C4-2B (cell line): Measurements from ENCODE around the gene TNRC6A.
"Not testable (repeated sequence)": the region's sequence is repeated elsewhere in the genome, so short reads cannot be mapped to it uniquely, and the experiment has no call there.

Experiments
- H3K27ac ChIP-seq: fragments of 450-650 bp; 2 replicates; pipeline ENCODE4 v1.5.1; 2017
- ZFX ChIP-seq: fragments of 450-650 bp; IDR thresholded peaks from 2 replicates; pipeline ENCODE4 v1.6.1; 2017
- TF ChIP-seq, protein P1 (sequence below): fragments of 450-650 bp; conservative IDR thresholded peaks from 2 replicates; pipeline ENCODE4 v1.5.1; 2017; ENCODE audit warnings: mild to moderate bottlenecking

Gene TNRC6A

DNA sequence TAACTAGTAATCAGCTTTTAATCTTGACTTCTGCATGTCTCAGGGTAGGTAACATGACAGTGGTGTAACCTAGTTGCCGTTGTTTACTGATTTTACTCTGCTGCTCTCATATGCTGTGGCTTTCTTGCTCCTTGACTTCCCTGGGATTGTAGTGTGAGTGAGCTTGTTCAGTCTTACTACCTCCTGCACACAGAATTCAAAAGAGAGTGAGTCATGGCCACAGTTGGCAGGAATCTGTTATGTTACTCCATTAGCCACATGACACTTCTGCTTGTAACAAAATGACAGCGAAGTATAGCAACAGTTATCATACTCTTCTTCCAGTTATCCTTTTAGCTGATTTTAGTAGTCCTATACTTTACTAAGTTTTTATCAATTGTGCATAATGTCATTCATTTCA lies 18.8 kb downstream of the TNRC6A start:
- TF ChIP-seq, protein P1, sequence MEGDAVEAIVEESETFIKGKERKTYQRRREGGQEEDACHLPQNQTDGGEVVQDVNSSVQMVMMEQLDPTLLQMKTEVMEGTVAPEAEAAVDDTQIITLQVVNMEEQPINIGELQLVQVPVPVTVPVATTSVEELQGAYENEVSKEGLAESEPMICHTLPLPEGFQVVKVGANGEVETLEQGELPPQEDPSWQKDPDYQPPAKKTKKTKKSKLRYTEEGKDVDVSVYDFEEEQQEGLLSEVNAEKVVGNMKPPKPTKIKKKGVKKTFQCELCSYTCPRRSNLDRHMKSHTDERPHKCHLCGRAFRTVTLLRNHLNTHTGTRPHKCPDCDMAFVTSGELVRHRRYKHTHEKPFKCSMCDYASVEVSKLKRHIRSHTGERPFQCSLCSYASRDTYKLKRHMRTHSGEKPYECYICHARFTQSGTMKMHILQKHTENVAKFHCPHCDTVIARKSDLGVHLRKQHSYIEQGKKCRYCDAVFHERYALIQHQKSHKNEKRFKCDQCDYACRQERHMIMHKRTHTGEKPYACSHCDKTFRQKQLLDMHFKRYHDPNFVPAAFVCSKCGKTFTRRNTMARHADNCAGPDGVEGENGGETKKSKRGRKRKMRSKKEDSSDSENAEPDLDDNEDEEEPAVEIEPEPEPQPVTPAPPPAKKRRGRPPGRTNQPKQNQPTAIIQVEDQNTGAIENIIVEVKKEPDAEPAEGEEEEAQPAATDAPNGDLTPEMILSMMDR, result no peak
- TF ChIP-seq ZFX, result no peak
- H3K27ac ChIP-seq, result no peak overlapping the region

DNA sequence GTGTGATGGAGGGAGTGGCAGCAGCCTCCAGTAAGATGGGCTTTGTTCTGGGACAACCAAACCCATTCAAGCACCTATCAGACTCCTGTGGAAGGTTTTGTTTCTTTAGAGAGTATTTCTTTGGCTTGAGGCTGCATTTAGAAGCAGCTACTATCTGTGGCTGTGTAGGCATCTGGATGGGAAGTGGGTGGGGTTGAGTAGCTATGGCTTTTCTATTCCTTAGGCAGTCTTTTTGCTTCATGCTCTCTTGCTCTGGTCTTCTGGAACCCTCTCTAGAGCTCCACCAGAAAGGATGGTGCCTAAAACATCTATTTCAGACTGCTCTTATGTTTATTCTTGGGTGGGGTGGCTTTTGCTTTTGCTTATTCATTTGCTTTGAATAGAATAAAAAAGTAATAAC lies 19.9 kb downstream of the TNRC6A start:
- TF ChIP-seq, protein P1, result no peak
- TF ChIP-seq ZFX, result no peak
- H3K27ac ChIP-seq, result no peak overlapping the region

DNA sequence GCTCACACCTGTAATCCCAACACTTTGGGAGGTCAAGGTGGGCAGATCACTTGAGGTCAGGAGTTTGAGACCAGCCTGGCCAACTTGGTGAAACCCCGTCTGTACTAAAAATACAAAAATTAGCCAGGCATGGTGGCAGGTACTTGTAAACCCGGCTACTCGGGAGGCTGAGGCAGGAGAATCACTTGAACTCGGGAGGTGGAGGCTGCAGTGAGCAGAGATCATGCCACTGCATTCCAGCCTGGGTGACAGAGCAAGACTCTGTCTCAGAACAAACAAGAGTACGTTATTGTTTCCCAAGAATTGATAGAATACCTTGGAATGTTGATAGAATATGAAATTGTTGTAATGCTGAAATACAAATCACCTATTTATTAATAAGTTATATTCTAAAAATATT lies 20.4 kb downstream of the TNRC6A start:
- H3K27ac ChIP-seq, result not testable (repeated sequence)

DNA sequence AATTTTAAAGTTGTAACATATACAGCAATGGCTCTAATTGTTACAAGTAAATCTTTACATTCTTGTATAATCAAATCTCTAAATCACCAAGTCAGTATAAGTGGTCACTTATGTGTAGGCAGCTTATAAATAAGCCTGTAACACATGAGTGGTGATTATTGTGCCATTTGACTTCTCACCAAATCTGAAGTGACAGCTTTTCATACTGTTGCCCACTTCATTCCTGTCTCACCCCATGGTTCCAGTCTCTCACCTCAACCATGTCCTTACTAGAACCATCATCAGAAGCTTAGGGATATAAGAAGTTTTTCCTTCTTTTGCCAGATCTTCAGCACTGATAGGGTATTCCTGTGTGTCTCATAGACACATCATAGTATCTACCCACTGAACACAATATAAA lies 23.5 kb downstream of the TNRC6A start:
- H3K27ac ChIP-seq, result no peak overlapping the region
- TF ChIP-seq, protein P1, result no peak
- no peak for TF ChIP-seq ZFX

DNA sequence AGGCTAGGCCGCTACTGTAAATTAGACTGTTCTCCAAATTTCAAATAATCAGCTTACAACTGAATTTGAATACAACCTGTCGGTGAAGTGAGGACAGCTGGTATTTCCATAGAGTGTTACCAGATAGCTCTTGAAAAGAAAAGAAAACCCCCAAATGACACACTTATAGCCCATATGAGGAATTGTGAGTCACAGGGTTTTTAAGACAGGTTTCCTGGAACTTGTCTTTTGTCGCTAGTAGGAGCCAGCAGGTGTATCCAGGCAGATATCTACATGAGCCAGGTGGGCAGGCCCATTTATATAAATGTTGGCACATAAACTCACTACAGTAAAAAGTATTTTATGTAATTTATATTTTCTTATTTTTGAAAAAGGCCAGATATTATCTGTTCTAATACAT lies 24.0 kb downstream of the TNRC6A start:
- no peak overlapping the region for H3K27ac ChIP-seq
- TF ChIP-seq, protein P1, result no peak
- no peak for TF ChIP-seq ZFX

DNA sequence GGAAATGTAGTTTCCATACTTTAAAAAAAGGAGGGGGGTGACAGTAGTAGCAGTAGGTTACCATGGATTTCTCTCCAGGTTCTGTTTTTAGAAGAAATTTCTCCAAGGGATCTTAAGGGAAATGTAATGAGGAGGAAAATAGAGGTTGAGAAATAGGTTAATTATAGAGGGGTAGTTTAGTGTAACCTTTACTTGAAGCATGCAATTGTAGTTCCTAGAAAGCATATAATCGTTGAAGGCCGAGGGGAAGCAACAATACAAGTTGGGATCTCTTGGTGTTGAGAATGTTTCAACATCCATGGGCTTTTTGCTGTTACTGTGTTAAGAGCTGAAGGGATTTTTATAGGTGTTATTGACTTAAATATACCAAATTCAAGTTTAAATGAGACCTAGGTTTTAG lies 25.1 kb downstream of the TNRC6A start:
- TF ChIP-seq ZFX, result no peak
- TF ChIP-seq, protein P1, result no peak
- no peak overlapping the region for H3K27ac ChIP-seq

DNA sequence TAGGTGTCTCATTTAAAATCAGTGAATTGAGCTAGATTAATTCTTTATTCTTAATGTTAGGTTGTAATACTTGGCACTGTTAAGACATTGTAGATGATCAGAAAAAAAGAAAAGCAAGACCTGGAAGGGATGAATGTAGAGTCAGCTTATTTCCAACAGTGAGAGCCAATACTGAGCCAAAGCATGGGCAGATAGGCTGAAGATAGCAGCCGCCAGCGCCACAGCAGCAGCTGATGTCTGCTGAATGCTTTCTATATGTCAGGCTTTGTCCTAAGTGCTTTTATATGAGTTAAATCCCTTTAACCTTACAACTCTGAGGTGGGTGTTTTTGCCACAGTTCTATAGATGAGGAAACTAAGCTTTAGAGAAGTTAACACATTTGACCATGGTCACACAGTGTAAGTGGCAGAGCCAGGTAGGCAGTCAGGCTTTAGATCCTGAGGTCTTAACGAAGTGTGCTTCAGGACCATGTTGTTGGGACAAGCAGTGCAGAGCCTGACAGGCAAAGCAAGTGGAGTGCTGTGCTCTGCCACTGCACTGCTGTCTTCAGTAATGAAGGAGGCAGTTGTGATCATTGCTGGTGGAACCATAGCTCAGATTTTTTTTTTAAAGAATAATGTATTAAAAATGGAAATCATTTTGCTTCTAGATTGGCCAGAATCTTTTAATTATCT lies 25.9 kb downstream of the TNRC6A start:
- TF ChIP-seq, protein P1, result no peak
- no peak for TF ChIP-seq ZFX

DNA sequence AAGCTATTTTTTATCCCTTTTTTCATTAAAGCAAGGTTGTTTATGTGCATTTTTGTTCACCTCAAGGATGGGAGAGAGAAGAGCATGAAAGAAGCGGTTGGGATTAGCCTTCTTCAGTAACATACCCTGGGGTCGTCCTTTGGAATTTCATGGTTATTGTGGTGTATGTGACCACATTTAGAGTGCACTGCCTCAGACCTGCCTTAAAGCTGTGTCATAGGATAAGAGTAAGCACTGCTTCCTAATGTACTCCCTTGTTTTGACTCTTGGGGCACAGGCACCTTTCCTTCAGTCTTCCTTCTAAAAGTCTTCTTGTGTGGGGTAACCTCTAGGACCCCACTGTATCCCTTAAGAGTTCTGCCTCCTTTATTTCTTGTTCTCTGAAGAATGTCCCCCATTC lies 28.9 kb downstream of the TNRC6A start:
- no peak overlapping the region for H3K27ac ChIP-seq
- no peak for TF ChIP-seq ZFX

More for the DNA sequence above, 25.9 kb downstream of the TNRC6A start:
- no peak overlapping the region for H3K27ac ChIP-seq
